Measurements from ENCODE around the gene FKBP15.
A peak's percentile ranks its signal among the peaks of the same experiment; 100 is the strongest.
"Not testable (repeated sequence)": the region's sequence is repeated elsewhere in the genome, so short reads cannot be mapped to it uniquely, and the experiment has no call there.

Gene FKBP15

GRCh38 chr9:113154946-113155345, 66.1 kb downstream of the FKBP15 start:
- H3K4me3 ChIP-seq (ENCODE audit: low read depth, low read length), result no peak overlapping the region
- TF ChIP-seq, protein P1, sequence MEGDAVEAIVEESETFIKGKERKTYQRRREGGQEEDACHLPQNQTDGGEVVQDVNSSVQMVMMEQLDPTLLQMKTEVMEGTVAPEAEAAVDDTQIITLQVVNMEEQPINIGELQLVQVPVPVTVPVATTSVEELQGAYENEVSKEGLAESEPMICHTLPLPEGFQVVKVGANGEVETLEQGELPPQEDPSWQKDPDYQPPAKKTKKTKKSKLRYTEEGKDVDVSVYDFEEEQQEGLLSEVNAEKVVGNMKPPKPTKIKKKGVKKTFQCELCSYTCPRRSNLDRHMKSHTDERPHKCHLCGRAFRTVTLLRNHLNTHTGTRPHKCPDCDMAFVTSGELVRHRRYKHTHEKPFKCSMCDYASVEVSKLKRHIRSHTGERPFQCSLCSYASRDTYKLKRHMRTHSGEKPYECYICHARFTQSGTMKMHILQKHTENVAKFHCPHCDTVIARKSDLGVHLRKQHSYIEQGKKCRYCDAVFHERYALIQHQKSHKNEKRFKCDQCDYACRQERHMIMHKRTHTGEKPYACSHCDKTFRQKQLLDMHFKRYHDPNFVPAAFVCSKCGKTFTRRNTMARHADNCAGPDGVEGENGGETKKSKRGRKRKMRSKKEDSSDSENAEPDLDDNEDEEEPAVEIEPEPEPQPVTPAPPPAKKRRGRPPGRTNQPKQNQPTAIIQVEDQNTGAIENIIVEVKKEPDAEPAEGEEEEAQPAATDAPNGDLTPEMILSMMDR (IDR thresholded peaks at IDR 0.05; ENCODE audit: low read depth, low read length), result no peak

- no peak overlapping the region for H3K4me3 ChIP-seq (ENCODE audit: low read depth, low read length)
- TF ChIP-seq, protein P1 (IDR thresholded peaks at IDR 0.05; ENCODE audit: low read depth, low read length), result no peak
These were observed 66.6 kb downstream of the FKBP15 start for GRCh38 chr9:113154471-113154870.

GRCh38 chr9:113153599-113153998, 67.5 kb downstream of the FKBP15 start:
- TF ChIP-seq, protein P1 (IDR thresholded peaks at IDR 0.05; ENCODE audit: low read depth, low read length), result no peak
- H3K4me3 ChIP-seq (ENCODE audit: low read depth, low read length), result no peak overlapping the region

DNA sequence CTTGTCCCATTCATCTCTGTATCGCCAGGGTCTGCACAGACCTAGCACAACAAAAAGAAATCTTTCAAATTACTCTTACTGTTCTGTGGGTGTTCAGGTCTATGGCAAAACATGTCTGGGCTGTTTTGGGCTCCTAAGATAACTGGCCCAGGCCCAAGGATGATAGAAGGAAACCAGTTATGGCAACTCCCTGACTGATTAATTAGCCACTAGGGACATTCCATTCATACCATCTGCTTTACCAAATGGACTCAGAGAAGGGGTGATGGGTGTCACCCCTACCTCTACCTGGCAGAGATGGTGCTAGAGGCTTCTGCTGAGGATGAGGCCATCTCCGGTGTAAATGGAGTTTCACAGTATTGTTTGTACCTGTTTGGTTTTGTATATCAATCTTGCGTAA, 68.4 kb downstream of the FKBP15 start:
- no peak overlapping the region for H3K4me3 ChIP-seq (ENCODE audit: low read depth, low read length)
- TF ChIP-seq, protein P1 (IDR thresholded peaks at IDR 0.05; ENCODE audit: low read depth, low read length), result no peak

GRCh38 chr9:113151696-113152630, 69.1 kb downstream of the FKBP15 start:
- H3K4me3 ChIP-seq (ENCODE audit: low read depth, low read length), result peak overlapping the region; percentile 86

DNA sequence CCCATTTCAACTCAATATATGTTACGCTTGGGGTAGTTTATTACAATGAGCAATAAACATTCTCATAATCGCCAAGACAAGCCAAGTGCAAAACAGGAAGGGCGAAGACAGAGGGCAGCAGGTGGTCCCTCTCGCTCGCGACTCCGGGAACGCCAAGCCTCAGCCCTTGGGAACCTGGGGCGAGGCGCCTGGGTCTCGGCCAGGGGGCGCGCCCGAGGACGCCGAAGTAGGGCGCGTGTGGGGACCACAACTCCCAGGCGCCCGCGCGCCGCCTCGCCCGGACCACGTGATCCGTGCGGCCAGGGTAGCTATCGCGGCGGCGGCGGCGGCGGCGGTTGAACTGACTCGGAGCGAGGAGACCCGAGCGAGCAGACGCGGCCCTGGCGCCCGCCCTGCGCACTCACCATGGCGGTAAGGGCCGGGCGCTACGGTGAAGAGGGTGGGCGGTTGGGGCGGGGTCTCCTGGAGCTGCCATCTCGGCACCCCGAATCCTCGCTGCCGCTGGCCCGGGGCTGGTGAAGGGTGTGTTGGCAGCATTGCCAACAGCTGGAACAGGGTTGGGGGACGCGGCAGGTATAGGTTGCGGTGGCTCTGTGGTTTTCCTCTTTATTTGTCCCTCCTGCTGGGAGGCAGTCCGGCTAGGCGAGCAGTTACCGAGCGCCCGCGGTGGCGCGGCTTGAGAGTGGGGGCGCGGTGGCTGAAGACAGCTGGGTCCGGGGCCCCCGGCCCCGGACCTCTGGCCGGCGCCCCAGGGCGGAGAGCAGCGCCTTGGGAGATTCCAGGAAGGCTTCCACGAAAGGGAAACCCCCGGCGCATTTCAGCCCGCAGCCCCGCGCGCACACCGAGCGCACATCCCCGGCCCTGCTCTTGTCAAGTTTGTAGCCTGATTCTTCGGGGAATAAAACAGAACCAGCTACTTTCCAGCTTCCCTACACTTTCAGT, 70.1 kb downstream of the FKBP15 start, which contains the start of gene SLC31A2:
Gene SLC31A2 (plus strand): TSS at position 338 of the 942 bp plus-strand sequence. CDS start 68 bp downstream, at position 406.
- peak within 1 kb of the TSS; percentile 86 for H3K4me3 ChIP-seq (ENCODE audit: low read depth, low read length)
- TF ChIP-seq, protein P1 (IDR thresholded peaks at IDR 0.05; ENCODE audit: low read depth, low read length), result peak; percentile 31; the same call in 1 of the 2 replicates

More at GRCh38 chr9:113151696-113152630, 69.1 kb downstream of the FKBP15 start:
- TF ChIP-seq, protein P1 (IDR thresholded peaks at IDR 0.05; ENCODE audit: low read depth, low read length), result no peak

DNA sequence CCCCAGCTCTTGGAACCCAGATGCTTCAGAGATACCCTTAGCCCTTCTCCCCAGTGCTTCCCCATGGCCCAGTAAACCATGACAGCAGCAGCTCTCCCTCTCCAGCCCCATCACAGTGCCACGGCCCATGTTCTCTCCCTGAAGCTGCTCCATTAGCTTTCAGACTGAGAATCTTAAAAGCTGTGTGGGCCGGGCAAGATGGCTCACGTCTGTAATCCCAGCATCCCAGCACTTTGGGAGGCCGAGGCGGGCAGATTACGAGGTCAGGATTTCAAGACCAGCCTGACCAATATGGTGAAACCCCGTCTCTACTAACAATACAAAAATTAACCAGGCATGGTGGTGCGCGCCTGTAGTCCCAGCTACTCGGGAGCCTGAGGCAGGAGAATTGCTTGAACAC, 71.5 kb downstream of the FKBP15 start:
- not testable (repeated sequence) for H3K4me3 ChIP-seq (ENCODE audit: low read depth, low read length)

Data from WI38 (cell line).